HFF-Myc (cell line): ENCODE results near the gene XKR8.

ENCODE experiments used
- DNase-seq: peaks from one replicate; pipeline ENCODE4 v3.0.0-alpha.2; 2011; ENCODE audit warnings: low read depth; ENCODE audit errors: extremely low read depth
- H3K4me3 ChIP-seq: replicated peaks from 2 replicates; pipeline ENCODE4 v1.5.1; 2011; ENCODE audit warnings: low read depth, mild to moderate bottlenecking, control low read depth, low read length
- TF ChIP-seq, protein P1 (sequence below): IDR thresholded peaks from 2 replicates; pipeline ENCODE4 v1.5.1; 2012; ENCODE audit warnings: mild to moderate bottlenecking, low read depth, low read length, control low read depth; ENCODE audit errors: missing control alignments

Gene XKR8

DNA sequence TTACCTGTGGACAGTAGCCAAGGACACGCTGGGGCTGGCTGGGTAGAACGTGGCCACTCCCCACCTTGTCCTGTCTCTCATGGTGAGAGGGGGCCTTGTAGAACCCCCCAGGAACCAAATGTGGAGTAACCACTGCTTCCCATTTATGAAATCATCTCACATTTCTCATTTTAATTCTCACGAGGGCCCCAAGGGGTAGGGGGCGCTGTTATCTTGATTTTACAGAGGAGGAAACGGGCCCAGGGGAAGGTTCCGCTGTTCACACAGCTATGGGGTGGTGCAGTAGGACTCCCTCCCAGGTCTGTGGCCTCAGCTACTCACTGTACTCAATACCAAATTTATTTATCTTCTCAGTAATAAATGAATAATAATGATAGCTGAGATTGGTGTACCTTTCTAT, 19.5 kb upstream of the XKR8 start:
- DNase-seq: no peak
- TF ChIP-seq, protein P1, sequence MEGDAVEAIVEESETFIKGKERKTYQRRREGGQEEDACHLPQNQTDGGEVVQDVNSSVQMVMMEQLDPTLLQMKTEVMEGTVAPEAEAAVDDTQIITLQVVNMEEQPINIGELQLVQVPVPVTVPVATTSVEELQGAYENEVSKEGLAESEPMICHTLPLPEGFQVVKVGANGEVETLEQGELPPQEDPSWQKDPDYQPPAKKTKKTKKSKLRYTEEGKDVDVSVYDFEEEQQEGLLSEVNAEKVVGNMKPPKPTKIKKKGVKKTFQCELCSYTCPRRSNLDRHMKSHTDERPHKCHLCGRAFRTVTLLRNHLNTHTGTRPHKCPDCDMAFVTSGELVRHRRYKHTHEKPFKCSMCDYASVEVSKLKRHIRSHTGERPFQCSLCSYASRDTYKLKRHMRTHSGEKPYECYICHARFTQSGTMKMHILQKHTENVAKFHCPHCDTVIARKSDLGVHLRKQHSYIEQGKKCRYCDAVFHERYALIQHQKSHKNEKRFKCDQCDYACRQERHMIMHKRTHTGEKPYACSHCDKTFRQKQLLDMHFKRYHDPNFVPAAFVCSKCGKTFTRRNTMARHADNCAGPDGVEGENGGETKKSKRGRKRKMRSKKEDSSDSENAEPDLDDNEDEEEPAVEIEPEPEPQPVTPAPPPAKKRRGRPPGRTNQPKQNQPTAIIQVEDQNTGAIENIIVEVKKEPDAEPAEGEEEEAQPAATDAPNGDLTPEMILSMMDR: peak; percentile 53
- no peak overlapping the region for H3K4me3 ChIP-seq

DNA sequence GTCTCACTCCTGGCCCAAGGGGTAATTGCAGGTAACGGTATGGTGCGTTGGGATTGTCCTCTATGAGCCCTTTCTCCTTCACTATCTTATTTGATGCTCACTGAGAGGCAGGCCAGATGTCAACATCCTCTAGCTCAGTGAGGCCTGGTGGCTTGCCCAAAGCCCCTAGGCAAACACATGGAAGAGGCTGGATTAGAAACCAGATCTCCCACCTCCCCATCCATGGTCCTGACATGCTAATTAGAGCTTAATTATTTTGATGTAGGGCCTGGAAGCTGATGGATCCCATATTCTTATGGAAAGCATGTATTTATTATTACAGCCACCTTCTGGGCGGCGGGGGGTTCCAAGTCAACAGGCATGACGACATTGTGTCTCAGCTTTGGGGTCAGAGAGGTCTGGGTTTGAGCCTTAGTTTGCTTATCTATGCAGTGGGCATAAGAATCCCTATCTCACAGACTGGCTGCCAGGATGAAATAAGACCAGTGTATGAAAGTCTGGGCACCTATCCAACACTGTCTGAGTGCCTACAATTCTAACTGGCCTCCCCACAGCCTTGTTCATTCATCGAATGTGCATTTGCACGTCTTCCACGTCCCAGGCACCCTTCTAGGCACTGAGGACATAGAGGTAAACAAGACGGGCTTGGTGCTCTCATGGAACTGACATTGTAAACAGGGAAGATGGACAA, 18.8 kb upstream of the XKR8 start:
- TF ChIP-seq, protein P1: no peak
- H3K4me3 ChIP-seq: no peak overlapping the region
- no peak for DNase-seq

GRCh38 chr1:27941671-27942540, 17.9 kb upstream of the XKR8 start:
- DNase-seq: no peak
- TF ChIP-seq, protein P1: no peak
- no peak overlapping the region for H3K4me3 ChIP-seq

DNA sequence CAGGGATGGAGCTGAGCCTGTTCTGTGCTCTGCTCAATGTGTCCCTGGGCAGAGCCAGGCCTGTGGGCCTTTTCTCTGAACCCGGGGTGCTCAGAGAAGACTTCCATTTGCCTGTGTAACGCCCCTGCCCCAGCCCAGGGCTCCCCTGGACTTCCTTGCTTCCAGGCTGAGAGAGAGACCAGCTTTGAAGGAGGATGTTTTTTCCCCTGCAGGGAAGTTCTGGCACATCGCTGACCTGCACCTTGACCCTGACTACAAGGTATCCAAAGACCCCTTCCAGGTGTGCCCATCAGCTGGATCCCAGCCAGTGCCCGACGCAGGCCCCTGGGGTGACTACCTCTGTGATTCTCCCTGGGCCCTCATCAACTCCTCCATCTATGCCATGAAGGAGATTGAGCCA, 14.8 kb upstream of the XKR8 start:
- DNase-seq: no peak
- TF ChIP-seq, protein P1: no peak
- no peak overlapping the region for H3K4me3 ChIP-seq

DNA sequence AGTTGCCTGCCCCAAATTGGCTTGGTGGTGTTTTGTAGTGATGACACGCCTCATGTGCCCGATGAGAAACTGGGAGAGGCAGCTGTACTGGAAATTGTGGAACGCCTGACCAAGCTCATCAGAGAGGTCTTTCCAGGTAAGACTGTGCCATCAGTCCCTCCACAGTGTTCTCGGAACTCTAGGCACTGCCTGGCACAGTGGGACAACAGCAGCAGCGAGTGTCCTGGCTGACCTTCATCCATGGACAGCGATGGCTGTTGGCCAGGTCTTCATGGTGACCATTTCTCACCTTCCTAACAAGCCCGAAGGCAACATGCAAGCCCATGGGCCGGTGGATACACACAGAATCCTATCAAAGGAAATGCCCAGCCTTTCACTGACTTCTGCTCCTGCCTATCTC, 10.7 kb upstream of the XKR8 start:
- TF ChIP-seq, protein P1: no peak
- H3K4me3 ChIP-seq: no peak overlapping the region
- no peak for DNase-seq

DNA sequence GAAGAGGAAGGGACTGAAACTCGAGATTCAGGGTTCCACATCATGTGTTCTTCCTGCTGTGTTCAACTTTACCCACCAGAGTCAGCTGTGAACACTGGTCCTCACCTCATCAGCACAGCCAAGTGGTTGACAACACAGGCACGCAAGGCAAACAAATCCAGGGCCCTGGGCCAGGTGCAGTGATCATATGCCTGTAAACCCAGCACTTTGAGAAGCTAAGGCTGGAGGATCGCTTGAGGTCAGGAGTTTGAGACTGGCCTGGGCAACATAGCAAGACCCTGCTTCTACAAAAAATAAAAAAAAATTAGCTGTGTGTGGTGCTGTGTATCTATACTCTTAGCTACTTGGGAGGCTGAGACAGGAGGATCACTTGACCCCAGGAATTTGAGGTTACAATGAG, 8.4 kb upstream of the XKR8 start:
- no peak for DNase-seq
- TF ChIP-seq, protein P1: no peak
- H3K4me3 ChIP-seq: no peak overlapping the region
